Measurements from ENCODE around the gene AFDN.
"Not testable (repeated sequence)": the region's sequence is repeated elsewhere in the genome, so short reads cannot be mapped to it uniquely, and the experiment has no call there.

AFDN gene

DNA sequence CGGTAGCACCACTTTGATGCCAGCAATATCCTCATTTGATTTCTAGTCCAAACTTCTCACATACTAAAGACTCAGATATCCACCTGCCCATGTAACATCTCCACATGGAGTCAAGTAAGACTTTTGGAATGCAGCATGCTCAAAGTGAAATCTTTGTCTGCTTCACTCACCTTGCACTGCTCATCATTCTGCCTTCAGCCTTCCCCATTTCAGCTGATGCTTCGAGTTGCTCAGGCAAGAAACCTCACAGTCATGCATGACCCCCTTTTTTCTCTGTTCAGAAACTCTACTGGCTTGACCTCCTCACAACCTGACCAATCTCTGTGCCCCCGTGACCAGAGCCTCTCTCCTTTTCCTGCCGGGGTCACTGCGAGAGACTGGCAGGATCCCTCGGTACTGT lies 129.8 kb downstream of the AFDN start:
- no peak for DNase-seq

- DNase-seq = no peak
Measured at GRCh38 chr6:167956983-167957492, 130.3 kb downstream of the AFDN start.

- no peak for DNase-seq
Measured at GRCh38 chr6:167957626-167958025, 130.9 kb downstream of the AFDN start.

DNA sequence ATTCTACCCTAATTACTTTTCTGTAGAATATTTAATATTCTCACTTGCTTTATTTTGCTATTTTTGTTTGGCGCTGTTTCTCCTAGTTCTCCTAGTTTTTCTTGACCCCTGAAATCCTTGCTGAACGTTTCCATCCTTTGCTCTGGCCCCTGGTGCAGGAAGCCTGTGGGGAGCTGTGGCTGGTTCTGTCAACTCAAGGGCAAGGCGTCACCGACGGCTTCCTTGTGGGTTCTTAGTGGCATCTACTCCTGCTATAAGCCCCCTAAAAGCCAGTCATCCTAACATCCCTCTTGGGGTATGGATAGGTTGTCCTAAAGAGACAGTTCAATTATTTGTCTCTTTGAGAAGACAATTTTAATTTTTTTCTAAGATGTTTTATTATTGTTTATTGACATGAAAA lies 133.9 kb downstream of the AFDN start:
- DNase-seq = no peak

DNA sequence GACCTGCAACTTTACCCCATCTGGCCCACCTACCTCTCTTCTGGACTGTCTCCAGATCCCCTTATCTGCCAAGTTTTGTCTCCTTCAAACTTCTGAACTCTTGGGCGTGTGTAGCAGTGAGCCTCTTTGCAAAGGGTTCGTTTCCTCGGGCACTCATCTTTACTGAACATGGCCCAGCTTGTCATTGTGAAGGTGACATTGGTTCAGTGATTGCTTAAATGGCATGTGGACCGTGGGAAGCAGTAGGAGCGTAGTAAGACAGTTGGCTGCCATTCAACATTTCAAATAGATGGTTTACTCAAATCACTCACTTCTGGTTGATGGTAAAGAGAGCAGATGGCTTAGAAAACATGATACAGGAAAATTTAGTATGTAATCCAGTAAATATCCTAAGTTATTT lies 136.0 kb downstream of the AFDN start:
- DNase-seq = no peak

DNA sequence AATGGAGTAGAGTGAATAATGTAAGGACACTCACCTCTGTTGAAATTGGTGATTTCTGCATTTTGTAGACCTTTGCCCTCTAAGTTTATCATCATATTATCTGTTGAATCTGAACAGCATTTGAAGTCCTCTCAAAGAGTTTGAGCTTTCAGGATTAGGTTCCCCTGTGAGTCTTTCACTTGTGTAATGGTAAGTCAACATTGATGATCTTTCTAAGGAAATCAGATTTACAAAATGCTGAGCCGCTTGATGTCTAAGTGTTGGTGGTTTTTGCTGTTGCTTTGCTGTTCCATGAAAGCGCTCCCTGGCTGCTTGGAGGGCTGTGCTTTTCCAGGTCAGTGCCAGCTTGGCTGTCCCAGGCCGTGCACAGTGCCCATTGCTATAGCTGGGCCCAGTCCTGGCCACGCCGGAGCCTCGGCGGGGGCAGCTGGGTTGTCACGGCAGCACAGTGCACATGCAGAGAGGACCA lies 136.9 kb downstream of the AFDN start:
- DNase-seq = no peak

DNA sequence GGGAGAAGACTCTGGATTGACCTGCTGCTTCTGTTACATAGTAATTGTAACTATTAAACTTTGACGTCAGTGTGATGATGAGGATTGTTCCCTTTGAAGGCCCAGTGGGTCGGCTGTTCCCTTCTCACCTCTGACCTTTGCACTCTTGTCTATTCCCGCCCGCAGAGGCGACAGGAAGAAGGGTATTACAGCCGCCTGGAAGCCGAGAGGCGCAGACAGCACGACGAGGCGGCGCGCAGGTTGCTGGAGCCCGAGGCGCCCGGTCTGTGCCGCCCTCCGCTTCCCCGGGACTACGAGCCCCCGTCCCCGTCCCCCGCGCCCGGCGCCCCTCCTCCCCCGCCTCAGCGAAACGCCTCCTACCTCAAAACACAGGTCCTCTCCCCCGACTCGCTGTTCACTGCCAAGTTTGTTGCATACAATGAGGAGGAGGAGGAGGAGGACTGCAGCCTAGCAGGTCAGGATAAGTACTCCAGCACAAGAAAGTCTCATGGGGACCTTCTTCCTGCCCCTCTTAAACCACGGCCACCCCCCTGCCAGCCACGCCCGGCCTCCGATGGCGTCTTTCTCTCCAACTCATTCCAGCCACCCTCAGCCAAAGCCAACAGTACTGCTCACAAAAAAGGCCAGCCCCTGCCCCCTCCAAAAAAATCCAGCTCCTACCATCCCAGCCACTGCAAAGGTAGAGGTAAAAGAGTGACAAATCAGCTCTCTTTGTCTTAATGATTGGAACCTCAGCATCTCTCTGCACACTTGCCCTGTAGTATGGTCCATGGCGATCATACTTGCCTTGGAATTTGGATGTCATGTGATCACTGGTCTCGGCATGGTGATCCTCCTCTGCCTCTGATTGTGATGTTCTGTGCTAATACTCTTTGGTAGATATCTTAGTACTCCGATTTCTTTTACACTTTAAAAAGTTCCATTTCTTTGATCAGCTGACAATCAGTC lies 139.2 kb downstream of the AFDN start:
- no peak for DNase-seq

DNA sequence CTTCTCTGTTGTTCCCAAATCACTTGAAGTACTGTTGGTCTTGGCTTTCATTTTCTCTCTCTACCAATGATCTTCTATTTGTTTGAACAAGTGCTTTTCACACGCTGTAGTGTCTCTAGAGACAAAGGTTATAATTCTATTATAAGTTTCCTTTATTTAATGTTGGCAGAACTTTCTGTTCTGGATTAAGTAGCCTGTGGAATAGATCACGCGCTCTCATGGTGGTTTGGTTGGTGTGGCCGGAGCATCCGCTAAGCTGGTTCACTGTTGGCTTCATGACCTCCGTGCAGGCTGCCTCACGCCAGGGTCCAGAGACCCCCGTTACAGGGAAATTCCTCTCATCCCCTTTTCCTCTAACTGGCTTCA lies 139.8 kb downstream of the AFDN start:
- no peak for DNase-seq

- DNase-seq = peak in 1 of 2 donors; percentile 47
Measured at GRCh38 chr6:167968091-167968490, 141.4 kb downstream of the AFDN start.

DNA sequence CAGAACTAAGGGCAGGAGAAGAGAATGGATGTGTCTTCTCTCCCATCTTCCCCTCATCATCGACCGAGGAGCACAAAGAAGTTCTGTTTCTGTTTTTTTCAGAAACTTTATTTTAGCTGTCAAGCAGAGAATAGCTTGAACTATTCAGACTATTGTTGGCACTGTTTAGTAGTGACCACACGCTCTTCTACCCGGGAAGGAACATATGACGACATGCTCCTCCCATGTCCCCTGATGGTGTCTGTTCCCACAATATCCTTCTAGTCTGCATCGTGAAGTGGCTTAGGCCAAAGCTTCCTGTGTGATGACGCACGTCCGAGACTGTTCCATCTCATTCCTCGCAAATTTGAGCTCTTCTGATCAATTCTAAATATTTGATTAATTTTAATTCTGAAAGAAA lies 143.5 kb downstream of the AFDN start:
- DNase-seq = no peak

DNA sequence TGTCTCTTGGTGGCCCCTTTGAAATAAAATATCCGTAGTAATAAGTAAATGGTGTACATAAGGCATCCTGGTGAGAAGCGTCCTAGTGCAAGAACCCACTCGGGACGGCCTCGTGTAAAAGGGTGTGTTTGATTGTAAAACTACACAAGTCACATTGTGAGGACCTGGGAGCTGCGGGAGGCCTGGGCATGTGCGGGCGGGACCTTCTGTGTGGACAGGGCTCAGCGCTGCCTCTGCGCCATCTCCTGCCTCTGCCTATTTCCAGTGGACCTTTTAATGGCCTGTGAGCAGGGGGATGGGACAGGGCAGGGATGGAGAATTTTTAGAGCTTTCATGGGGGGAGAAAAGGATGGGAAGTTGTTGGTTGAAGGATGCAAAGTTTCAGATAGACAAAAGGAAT lies 145.5 kb downstream of the AFDN start:
- DNase-seq = no peak

GRCh38 chr6:167973148-167973885 lies 146.6 kb downstream of the AFDN start:
- DNase-seq = no peak

DNA sequence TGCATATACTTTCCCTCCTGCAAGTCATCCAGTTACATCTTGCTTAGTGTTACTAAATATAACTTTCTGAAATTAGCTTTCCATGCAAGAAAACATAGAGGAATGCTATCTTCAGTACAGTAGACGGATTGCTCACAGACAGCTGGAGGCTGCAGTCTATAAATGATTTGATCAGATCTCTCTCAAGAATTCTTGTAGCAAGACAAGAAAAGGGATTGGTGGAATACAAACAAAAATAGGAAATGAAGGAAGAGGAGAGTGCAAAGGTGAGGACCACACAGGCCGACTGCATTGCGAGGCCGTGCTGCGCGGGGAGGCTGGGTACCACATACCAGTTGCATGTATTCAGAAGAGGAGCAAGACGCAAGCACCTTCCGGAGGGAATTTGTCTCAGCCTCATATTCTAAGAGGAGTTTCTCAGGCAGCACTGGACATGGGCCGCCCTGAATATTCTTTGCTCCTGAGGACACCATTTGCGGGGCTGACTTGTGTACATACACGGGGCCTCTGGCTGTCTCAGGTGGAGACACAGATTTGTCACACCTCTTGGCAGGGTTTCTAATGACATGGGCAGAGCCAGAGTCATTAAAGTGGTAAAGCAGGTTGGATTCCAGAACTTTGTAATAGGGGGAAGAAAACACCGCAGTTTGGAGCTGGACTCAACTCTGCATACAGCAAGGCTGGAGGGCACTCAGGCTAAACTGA lies 148.1 kb downstream of the AFDN start:
- DNase-seq = no peak

DNA sequence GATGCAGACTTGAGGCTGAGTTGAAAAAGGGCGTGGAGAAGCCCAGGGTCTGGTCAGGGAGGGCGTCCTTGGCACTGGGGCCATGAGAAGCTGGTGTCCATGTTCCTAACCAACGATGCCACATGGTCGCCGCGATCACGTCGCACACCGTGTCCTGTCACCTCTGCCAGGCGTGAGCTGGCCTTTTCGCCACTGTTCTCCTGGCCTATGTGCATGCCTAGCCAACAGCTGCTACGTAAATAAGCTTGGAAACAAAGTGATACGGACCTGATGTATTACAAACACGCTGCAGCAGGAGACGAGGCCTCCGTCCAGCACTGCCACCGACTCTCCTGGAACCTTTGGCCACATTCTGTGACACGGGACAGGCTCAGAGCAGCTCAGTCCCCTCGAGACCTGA lies 148.7 kb downstream of the AFDN start:
- DNase-seq = no peak

DNA sequence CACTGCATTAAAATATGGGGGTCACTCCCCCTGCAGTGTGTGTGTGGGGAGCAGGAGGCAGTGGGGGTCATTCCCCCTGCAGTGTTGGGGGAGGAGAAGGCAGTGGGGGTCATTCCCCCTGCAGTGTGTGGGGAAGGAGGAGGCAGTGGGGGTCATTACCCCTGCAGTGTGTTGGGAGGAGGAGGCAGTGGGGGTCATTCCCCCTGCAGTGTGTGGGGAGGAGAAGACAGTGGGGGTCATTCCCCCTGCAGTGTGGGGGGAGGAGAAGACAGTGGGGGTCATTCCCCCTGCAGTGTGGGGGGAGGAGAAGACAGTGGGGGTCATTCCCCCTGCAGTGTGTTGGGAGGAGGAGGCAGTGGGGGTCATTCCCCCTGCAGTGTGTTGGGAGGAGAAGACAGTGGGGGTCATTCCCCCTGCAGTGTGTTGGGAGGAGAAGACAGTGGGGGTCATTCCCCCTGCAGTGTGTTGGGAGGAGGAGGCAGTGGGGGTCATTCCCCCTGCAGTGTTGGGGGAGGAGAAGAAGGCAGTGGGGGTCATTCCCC lies 149.5 kb downstream of the AFDN start:
- not testable (repeated sequence) for DNase-seq

DNA sequence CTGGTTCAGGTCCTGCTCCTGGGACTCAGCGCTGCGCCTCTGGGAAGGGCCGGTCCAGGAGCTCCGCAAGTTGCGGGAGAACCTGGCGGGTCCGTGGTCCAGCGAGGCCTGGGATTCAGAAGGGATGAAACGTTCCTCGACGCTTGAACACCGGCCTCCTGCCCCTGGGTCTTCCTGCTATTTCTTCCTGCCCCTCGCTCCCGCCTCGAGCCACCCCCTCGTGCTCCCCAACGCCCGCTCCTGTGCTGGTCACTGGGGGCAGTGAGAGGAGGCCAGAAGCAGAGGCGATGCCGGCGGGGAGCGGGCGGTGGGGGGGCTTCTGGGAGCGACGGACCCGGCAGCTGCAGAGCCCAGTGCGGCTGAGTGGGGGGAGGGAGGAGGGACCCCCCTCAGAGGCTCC lies 150.0 kb downstream of the AFDN start:
- DNase-seq = no peak

GRCh38 chr6:167977717-167978467 lies 151.2 kb downstream of the AFDN start:
- DNase-seq = no peak

DNA sequence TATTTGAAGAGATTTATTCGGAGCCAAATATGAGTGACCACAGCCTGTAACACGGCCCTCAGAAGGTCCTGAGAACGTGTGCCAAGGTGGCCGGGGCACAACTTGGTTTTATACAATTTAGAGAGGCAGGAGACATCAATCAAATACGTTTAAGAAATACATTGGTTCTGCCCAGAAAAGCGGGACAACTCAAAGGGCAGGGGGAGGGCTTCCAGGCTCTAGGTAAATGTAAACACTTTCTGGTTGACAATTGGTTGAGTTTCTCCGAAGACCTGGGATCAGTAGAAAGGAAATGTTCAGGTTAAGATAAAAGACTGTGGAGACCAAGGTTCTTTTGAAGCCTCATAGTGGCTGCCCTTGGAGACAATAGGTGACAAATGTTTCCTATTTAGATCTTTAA lies 151.9 kb downstream of the AFDN start:
- no peak for DNase-seq

- no peak for DNase-seq
Measured at GRCh38 chr6:167979436-167980139, 152.9 kb downstream of the AFDN start.

GRCh38 chr6:167980911-167981580 lies 154.3 kb downstream of the AFDN start:
- DNase-seq = no peak

- DNase-seq = no peak
Measured at GRCh38 chr6:167981916-167982462, 155.3 kb downstream of the AFDN start.

All from stimulated activated CD4-positive, alpha-beta T cell treated with anti-CD3 and anti-CD28 coated beads, Interleukin-2, amount 100 ng/mL, for 24 hours (primary cell).